ENCODE results near the gene HBZ.
A peak's percentile ranks its signal among the peaks of the same experiment; 100 is the strongest.
"Not testable (repeated sequence)": the region's sequence is repeated elsewhere in the genome, so short reads cannot be mapped to it uniquely, and the experiment has no call there.

Gene HBZ

DNA sequence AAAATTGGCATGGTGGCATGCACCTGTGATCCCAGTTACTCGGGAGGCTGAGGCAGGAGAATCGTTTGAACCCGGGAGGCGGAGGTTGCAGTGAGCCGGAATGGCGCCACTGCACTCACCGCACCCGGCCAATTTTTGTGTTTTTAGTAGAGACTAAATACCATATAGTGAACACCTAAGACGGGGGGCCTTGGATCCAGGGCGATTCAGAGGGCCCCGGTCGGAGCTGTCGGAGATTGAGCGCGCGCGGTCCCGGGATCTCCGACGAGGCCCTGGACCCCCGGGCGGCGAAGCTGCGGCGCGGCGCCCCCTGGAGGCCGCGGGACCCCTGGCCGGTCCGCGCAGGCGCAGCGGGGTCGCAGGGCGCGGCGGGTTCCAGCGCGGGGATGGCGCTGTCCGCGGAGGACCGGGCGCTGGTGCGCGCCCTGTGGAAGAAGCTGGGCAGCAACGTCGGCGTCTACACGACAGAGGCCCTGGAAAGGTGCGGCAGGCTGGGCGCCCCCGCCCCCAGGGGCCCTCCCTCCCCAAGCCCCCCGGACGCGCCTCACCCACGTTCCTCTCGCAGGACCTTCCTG, 27.7 kb downstream of the HBZ start, which contains the start of gene HBQ1:
Gene HBQ1, plus strand, starts transcription at position 359 of the 575 bp plus-strand sequence. Its CDS starts 28 bp downstream, at position 387.
- no peak for DNase-seq

DNA sequence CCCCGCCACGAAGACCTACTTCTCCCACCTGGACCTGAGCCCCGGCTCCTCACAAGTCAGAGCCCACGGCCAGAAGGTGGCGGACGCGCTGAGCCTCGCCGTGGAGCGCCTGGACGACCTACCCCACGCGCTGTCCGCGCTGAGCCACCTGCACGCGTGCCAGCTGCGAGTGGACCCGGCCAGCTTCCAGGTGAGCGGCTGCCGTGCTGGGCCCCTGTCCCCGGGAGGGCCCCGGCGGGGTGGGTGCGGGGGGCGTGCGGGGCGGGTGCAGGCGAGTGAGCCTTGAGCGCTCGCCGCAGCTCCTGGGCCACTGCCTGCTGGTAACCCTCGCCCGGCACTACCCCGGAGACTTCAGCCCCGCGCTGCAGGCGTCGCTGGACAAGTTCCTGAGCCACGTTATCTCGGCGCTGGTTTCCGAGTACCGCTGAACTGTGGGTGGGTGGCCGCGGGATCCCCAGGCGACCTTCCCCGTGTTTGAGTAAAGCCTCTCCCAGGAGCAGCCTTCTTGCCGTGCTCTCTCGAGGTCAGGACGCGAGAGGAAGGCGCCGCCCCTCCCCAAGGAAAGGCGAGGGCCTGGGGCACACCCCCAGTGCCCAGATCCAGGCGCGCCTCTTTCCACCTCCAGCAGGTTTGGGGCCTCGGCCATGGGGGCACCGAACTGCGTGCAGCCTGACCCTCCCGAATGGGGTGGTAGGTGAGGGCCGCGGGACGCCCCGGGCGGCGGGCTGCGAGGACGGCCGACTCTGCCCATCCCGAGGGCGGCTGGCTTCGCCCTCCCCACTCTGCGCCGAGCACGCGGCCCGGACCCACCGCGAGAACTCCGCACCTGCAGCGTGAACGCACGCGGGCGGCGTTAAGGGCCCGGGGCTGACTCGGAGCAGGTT, 28.5 kb downstream of the HBZ start:
- DNase-seq, result peak; percentile 10

DNA sequence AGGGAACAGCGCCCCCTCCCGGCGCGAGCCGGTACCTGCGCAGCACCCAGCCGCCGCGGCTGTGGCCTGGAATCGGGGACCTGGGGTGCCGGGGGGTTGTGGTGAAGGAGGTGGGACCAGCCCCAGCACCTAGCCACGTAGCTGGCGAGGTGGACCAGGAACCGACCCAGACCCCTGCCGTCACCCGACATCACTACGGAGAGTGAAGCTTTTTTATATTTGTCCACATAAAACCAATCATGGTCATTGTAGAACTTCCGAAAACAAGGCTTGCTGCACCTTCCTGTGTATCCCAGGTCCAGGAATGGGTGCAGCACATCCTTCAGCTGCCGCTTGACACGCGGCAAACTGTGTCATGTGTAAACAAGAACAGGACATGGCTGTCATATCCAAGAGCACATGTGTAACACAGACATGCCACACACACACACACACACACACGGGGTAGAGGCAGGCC, 29.1 kb downstream of the HBZ start:
- DNase-seq, result peak; percentile 15

DNA sequence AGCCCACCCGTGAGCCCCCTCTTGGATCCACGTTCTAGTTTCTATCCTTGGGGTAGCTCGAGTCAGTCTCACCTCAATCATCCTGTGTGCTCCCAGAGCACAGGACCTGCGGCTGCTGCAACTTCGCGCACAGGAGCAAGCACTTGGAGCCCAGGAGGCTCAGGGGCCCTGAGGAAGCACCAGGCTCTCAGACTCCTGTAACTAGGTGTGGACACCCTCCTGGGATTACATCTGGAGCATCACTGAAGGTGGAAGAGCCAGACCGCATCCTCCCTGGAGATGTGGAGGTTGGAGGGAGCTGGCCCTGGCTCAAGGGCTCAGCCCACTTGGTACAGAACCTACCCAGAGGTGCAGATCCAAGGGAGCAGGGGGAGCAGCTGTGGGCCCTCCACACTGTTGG, 30.6 kb downstream of the HBZ start:
- no peak for DNase-seq

DNA sequence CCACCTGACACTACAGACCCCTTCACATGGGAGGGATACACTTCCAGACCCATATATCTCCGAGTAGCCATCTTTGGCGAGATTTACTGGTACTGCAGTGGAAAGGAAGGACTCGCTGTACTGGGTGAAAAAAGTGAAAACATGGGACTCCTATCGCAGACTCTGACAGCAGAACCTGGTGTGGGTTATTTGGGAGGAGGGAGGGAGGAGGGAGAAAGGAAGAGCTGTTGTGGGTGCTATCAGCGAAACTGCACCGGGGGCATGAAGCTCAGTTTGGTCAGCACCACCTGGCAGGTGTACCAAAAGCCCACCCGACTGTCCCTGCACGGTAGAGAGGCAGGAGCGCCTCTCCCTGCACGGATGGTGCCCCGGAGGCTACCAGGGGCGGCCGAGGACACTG, 32.8 kb downstream of the HBZ start:
- DNase-seq, result no peak

DNA sequence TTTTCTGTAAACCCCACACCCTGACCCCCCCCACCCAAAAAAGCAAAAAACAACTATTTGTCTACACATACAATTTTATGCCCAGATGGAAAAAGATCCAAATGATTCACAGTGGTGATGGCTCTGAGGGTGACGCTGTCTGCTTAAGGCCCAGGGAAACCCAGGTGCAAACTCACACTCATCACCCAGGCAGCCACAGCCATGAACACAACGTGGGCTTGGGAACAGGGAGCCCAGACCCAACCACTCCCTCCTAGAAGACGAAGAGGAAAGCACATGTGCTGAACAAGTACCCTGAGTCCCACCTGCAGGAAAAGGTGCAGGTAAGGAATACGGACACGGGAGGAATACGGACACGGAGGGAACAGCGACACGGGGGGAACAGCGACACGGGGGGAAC, 33.2 kb downstream of the HBZ start:
- no peak for DNase-seq

DNA sequence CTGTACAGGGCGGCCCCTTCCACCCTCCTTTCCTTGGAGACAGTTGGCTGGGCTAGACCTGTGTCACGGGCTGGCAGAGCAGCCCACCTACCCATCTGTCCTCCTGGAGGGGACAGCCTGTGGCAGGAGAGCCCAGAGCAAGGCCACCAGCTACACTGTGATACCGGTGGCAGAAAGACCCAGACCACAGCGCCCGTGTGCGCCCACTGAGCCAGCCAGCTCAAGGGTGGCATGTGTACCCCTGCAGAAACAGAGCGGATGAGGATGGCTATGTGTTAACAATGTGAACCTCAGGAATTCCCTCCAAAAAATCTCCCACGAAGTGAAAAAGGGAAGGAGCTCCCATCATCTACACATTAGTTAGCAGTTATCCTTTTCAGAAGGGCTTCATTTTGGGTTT, 34.9 kb downstream of the HBZ start:
- DNase-seq, result no peak

DNA sequence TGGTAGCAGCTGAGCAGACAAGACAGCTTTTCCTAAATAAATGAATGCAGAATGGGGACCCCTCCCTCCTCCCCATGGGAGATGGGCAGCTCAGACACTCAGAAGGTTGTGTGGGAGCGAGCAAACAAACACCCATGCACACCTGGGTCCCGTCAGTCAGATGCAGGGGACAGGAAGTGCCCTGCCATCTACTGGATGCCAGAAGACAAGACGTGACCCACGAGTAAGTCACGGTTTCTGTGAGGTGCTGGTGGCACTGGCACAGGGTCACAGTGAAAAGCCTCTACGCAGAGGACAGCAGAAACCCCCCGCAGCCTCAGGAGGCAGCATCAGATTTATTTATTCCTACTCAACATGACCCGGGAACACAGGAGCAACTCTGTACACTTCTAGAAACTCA, 36.2 kb downstream of the HBZ start:
- no peak for DNase-seq

DNA sequence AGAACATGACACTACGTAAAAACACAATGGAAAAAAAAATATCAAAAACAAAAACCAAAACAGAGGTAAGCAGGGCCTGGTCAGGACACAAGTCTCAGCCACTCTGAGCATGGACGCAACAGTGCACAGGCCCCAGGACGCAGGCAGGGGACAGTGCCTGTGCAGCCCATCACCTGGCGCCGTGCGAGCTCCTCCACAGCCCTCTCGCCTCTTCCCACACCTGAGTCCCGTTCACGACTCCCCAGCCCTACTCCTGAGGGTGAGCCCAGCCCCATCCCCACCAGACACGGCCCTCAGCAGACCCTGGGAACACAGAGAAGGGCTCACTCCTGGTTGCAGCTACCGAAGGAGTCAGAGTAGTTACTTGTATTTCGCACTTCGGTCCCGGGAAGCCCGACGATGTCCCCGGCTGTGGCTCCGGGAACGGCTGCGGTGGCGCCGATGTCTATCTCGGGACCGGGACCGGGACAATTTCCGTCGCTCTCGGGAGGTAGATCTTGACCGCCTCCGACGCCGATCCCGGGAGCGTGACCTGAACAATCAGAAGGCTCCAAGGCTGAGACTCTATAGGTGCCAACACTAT, 37.3 kb downstream of the HBZ start:
- DNase-seq, result no peak

DNA sequence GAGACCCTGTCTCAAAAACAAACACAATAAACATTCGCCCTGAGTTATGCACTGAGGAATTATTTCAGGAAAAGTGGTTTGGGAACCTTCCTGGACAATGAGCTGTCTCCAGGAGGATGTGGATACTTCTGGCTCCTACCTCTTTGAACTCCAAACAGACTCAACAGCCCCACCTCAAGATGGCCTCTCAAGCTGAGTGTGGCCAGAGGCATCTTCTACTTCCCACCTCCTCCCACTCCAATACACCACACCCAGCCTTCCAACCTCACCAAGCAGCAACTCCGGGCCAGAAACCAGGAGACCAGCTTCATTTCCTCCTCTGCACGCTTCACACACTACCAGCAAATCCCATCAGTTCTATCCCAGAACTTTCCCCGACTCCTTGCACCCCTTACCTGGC, 39.4 kb downstream of the HBZ start:
- no peak for DNase-seq

DNA sequence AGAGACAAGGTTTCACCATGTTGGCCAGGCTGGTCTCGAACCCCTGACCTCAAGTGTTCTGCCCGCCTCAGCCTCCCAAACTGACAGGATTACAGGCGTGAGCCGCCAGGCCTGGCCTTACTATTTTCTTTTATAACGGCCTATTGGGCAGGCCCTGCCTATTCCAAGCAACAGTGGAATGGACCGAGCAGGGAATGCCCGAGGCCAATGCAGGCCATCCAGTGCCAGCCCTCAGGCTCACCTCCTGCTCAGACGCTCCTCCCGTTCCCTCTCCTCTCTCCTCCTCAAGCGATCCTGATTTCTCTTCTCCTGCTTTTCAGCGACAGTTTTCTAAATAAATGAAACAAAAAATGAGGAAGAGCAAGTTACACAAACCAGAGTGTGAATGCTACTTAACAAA, 40.2 kb downstream of the HBZ start:
- DNase-seq, result no peak

DNA sequence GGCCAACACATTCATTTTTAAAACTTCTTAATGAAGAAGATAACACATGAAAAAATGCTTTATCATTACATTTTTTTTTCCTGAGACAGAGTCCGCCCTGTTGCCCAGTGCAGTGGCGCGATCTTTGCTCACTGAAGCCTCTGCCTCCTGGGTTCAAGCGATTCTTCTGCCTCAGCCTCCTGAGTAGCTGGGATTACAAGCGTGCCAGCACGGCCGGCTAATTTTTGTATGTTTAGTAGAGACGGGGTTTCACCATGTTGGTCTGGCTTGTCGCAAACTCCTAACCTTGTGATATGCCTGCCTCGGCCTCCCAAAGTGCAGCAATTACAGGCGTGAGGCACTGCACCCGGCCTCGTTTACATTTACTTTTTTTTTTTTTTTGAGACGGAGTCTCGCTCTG, 41.0 kb downstream of the HBZ start:
- no peak for DNase-seq

DNA sequence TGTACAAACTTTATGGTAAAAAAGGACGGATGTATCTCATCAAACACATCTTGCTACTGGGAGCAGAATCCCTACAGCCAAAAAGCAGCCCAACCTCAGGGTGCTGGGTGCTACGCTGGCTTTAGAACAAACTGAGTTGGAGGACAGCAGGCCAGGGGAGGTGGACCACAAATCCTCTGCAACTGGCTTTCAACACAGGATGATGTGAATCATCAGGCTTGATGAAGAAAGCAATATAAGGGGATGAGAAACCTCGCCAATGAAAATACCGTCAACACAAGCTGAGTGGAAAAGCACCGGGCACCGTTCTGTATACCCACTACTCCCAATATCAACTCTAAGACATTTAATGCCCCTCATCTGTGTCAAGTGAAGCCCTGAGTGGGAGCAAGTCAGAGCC, 42.1 kb downstream of the HBZ start:
- no peak for DNase-seq

DNA sequence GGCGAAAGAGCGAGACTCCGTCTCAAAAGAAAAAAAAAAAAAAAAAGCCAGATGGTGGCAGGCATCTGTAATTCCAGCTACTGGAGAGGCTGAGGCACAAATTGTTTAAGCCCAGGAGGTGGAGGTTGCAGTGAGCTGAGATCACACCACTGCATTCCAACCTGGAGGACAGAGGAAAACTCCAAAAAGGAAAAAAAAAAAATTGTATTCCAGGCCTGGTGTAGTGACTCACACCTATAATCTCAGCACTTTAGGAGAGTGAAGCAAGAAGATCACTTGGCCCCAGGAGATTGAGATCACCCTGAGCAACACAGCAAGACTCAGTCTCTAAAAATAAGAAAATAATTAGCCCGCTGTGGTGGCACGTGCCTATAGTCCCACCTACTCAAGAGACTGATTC, 47.9 kb downstream of the HBZ start:
- no peak for DNase-seq

DNA sequence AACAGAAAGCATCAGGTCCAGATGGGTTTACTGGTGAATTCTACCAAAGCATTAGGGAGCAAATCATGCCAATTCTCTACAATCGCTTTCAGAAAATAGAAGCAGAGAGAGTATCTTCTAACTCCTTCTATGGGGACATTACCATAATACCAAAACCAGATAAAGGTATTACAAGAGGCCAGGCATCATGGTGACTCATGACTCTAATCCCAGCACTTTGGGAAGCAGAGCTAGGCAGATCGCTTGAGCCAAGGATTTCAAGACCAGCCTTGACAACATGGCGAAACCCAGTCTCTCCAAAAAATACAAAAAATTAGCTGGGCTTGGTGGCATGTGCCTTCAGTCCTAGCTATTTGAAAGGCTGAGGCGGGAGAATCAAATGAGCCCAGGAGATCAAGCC, 50.8 kb downstream of the HBZ start:
- no peak for DNase-seq

DNA sequence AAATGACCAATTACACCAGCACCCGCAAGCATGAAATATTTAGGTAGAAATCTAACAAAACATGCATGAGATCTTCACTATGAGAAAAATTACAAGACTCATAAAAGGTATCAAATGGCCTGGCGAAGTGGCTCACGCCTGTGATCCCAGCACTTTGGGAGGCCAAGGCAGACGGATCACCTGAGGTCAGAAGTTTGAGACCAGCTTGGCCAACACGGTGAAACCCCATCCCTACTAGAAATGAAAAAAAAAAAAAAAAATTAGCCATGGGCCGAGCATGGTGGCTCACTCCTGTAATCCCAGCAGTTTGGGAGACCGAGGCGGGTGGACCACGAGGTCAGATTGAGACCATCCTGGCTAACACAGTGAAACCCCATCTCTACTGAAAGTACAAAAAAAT, 51.6 kb downstream of the HBZ start:
- DNase-seq, result not testable (repeated sequence)
